ENCODE results near the gene ZNF410. TPM values are rescaled to one million over a fixed set of nuclear protein-coding genes. Genes with fewer than 3 reads are reported as not detected.

ZNF410 gene
- total RNA-seq, result 72.6 and 76.8 TPM in 2 replicates

GRCh38 chr14:73886449-73887317 is at the start of gene ZNF410:
TSS of gene ZNF410 (plus strand) at chr14:73886859. CDS start at chr14:73892176, 5,317 bp downstream.

GRCh38 chr14:73851567-73852382 is 34.9 kb upstream of the ZNF410 start, which contains the start of gene PTGR2:
TSS of gene PTGR2 (plus strand) at chr14:73851831. CDS start at chr14:73858863, 7,032 bp downstream.

GRCh38 chr14:73949752-73950734 is 63.4 kb downstream of the ZNF410 start, which contains the start of the genes COQ6 and FAM161B:
TSS of gene COQ6 (plus strand) at chr14:73950302. CDS start at chr14:73950333, 31 bp downstream.
TSS of gene FAM161B (minus strand) at chr14:73950094. CDS start at chr14:73950026, 68 bp downstream.

Other genes starting within 250 kb of the ZNF410 start
- 6.0 and 8.1 TPM in 2 replicates for gene DNAL1, start 241.9 kb upstream of the ZNF410 start, total RNA-seq
- gene PNMA1, start 172.5 kb upstream of the ZNF410 start, total RNA-seq, result 15.7 and 30.3 TPM in 2 replicates
- gene PTGR2, start 35.0 kb upstream of the ZNF410 start, total RNA-seq, result 5.2 and 9.6 TPM in 2 replicates
- gene FAM161B, start 63.2 kb downstream of the ZNF410 start, total RNA-seq, result 4.1 and 4.2 TPM in 2 replicates
- gene COQ6, start 63.4 kb downstream of the ZNF410 start, total RNA-seq, result 20.0 and 22.1 TPM in 2 replicates
- 11.7 and 17.0 TPM in 2 replicates for gene ENTPD5, start 132.4 kb downstream of the ZNF410 start, total RNA-seq
- 5.5 and 6.0 TPM in 2 replicates for gene BBOF1, start 132.5 kb downstream of the ZNF410 start, total RNA-seq
- gene ALDH6A1, start 197.6 kb downstream of the ZNF410 start, total RNA-seq, result 58.0 and 62.0 TPM in 2 replicates
- gene LIN52, start 198.1 kb downstream of the ZNF410 start, total RNA-seq, result 6.1 and 8.3 TPM in 2 replicates

Data from smooth muscle cell of trachea (primary cell).